WTC11 (cell line): ENCODE results near the gene MYLK. TPM values are rescaled to one million over a fixed set of nuclear protein-coding genes. Genes with fewer than 3 reads are reported as not detected.

Experiments used
- ATAC-seq: fragments of 200-7000 bp; cut with Tn5 transposase; 2 replicates; pipeline ENCODE4 v1.10.0; 2021; ENCODE audit warnings: mild to moderate bottlenecking, moderate library complexity
- CTCF ChIA-PET: fragments of 300-600 bp; sonication (Branson Sonifier 250); formaldehyde crosslinking; loops from one replicate; lab custom pipeline; 2021; ENCODE audit warnings: antibody characterized with exemption; lab: Charles Lee
- POLR2A ChIA-PET: fragments of 350-600 bp; sonication (Branson Sonifier 250); formaldehyde crosslinking; loops from one replicate; lab custom pipeline; 2021; ENCODE audit warnings: antibody characterized with exemption; lab: Charles Lee
- DNase-seq: peaks from one replicate; pipeline ENCODE4 v3.0.0; 2021; ENCODE audit warnings: low spot score
- H3K27ac Mint-ChIP-seq: 2 replicates; pipeline ENCODE4 v1.8.0; 2021; ENCODE audit warnings: mixed read lengths
- H3K27me3 Mint-ChIP-seq: 2 replicates; pipeline ENCODE4 v1.8.0; 2021; ENCODE audit warnings: low read depth, mild to moderate bottlenecking, moderate library complexity, mixed read lengths
- H3K36me3 Mint-ChIP-seq: 2 replicates; pipeline ENCODE4 v1.8.0; 2021; ENCODE audit warnings: mixed read lengths
- H3K4me1 Mint-ChIP-seq: 2 replicates; pipeline ENCODE4 v1.8.0; 2022; ENCODE audit warnings: mixed read lengths
- H3K4me3 Mint-ChIP-seq: 2 replicates; pipeline ENCODE4 v1.8.0; 2021; ENCODE audit warnings: mild to moderate bottlenecking, moderate library complexity, mixed read lengths
- H3K9me3 Mint-ChIP-seq: 2 replicates; pipeline ENCODE4 v1.8.0; 2021; ENCODE audit warnings: mixed read lengths
- IRF2 ChIP-seq: sonication (generic); formaldehyde crosslinking; IDR thresholded peaks from 2 replicates; pipeline ENCODE4 v1.8.0; 2022; ENCODE audit warnings: low read depth, missing genetic modification reagents, borderline replicate concordance
- NR3C1 ChIP-seq: sonication (generic); formaldehyde crosslinking; conservative IDR thresholded peaks from 2 replicates; pipeline ENCODE4 v1.8.1; 2023; ENCODE audit warnings: low read depth, mild to moderate bottlenecking, missing genetic modification reagents
- TEAD1 ChIP-seq: sonication (generic); formaldehyde crosslinking; IDR thresholded peaks from 2 replicates; pipeline ENCODE4 v1.8.0; 2022; ENCODE audit warnings: mild to moderate bottlenecking, missing genetic modification reagents
- ZNF138 ChIP-seq: sonication (generic); formaldehyde crosslinking; conservative IDR thresholded peaks from 2 replicates; pipeline ENCODE4 v1.8.1; 2022; ENCODE audit warnings: mild to moderate bottlenecking, moderate library complexity, missing genetic modification reagents
- total RNA-seq: library from RNA; stranded (reverse); gene quantifications from 3 replicates; pipeline ENCODE4 v1.2.3, GENCODE V29; 2021
- TF ChIP-seq, protein P1 (sequence below): sonication (generic); formaldehyde crosslinking; IDR thresholded peaks from 2 replicates; pipeline ENCODE4 v1.8.1; 2022; ENCODE audit warnings: mild to moderate bottlenecking, missing genetic modification reagents, moderate library complexity, borderline replicate concordance
- TF ChIP-seq, protein P2 (sequence below): sonication (generic); formaldehyde crosslinking; IDR thresholded peaks from 2 replicates; pipeline ENCODE4 v1.8.1; 2023; ENCODE audit warnings: mild to moderate bottlenecking, missing genetic modification reagents, moderate library complexity
- TF ChIP-seq, protein P3 (sequence below): fragments of 250-450 bp; sonication (Bioruptor Pico); IDR thresholded peaks from 2 replicates; pipeline ENCODE4 v1.9.0; 2021; ENCODE audit warnings: mild to moderate bottlenecking
- TF ChIP-seq, protein P4 (sequence below): sonication (generic); formaldehyde crosslinking; IDR thresholded peaks from 2 replicates; pipeline ENCODE4 v1.8.1; 2022; ENCODE audit warnings: mild to moderate bottlenecking, moderate library complexity, missing genetic modification reagents
- TF ChIP-seq, protein P5 (sequence below): fragments of 250-450 bp; sonication (Bioruptor Pico); IDR thresholded peaks from 2 replicates; pipeline ENCODE4 v1.8.0; 2021; ENCODE audit warnings: mild to moderate bottlenecking
- TF ChIP-seq, protein P6 (sequence below): fragments of 250-450 bp; sonication (Bioruptor Pico); IDR thresholded peaks from 2 replicates; pipeline ENCODE4 v1.9.0; 2021; ENCODE audit warnings: mild to moderate bottlenecking
- TF ChIP-seq, protein P7 (sequence below): sonication (generic); formaldehyde crosslinking; IDR thresholded peaks from 2 replicates; pipeline ENCODE4 v1.8.1; 2023; ENCODE audit warnings: mild to moderate bottlenecking, missing genetic modification reagents, moderate library complexity
- TF ChIP-seq, protein P8 (sequence below): fragments of 250-450 bp; sonication (Bioruptor Pico); conservative IDR thresholded peaks from 2 replicates; pipeline ENCODE4 v1.9.0; 2021; ENCODE audit warnings: mild to moderate bottlenecking

Gene MYLK
- total RNA-seq, 1 experiment from 2014 or later: 10.4 TPM

DNA sequence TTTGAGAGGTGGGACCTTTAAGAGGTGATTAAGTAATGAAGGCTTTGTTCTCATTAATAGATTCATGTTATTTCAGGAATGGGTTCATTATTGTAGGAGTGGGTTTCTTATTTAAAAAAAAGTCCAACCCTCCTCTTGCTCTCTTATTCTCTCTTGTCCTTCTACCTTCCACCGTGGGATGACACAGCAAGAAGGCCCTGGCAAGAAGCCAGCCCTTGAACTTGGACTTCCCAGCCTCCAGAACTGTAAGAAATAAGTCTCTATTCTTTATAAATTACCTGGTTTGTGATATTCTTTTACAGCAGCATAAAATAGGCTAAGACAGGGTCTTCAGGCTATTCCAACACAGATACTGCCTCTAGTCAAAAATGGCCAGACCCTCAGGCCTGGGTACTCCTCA is 62.2 kb downstream of the MYLK start:
- CTCF ChIA-PET: no interaction called here
- H3K9me3 Mint-ChIP-seq: peaks cover 31% of the 10 kb centered on the region
- TF ChIP-seq, protein P1, sequence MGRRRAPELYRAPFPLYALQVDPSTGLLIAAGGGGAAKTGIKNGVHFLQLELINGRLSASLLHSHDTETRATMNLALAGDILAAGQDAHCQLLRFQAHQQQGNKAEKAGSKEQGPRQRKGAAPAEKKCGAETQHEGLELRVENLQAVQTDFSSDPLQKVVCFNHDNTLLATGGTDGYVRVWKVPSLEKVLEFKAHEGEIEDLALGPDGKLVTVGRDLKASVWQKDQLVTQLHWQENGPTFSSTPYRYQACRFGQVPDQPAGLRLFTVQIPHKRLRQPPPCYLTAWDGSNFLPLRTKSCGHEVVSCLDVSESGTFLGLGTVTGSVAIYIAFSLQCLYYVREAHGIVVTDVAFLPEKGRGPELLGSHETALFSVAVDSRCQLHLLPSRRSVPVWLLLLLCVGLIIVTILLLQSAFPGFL (CRISPR knock-in tag): no peak
- TF ChIP-seq, protein P2, sequence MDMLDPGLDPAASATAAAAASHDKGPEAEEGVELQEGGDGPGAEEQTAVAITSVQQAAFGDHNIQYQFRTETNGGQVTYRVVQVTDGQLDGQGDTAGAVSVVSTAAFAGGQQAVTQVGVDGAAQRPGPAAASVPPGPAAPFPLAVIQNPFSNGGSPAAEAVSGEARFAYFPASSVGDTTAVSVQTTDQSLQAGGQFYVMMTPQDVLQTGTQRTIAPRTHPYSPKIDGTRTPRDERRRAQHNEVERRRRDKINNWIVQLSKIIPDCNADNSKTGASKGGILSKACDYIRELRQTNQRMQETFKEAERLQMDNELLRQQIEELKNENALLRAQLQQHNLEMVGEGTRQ: no peak
- TF ChIP-seq, protein P3, sequence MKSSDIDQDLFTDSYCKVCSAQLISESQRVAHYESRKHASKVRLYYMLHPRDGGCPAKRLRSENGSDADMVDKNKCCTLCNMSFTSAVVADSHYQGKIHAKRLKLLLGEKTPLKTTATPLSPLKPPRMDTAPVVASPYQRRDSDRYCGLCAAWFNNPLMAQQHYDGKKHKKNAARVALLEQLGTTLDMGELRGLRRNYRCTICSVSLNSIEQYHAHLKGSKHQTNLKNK: no peak
- TF ChIP-seq, protein P4, sequence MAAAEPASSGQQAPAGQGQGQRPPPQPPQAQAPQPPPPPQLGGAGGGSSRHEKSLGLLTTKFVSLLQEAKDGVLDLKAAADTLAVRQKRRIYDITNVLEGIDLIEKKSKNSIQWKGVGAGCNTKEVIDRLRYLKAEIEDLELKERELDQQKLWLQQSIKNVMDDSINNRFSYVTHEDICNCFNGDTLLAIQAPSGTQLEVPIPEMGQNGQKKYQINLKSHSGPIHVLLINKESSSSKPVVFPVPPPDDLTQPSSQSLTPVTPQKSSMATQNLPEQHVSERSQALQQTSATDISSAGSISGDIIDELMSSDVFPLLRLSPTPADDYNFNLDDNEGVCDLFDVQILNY (CRISPR knock-in tag): no peak
- TF ChIP-seq IRF2 (CRISPR knock-in tag): no peak
- TF ChIP-seq, protein P5, sequence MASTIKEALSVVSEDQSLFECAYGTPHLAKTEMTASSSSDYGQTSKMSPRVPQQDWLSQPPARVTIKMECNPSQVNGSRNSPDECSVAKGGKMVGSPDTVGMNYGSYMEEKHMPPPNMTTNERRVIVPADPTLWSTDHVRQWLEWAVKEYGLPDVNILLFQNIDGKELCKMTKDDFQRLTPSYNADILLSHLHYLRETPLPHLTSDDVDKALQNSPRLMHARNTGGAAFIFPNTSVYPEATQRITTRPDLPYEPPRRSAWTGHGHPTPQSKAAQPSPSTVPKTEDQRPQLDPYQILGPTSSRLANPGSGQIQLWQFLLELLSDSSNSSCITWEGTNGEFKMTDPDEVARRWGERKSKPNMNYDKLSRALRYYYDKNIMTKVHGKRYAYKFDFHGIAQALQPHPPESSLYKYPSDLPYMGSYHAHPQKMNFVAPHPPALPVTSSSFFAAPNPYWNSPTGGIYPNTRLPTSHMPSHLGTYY: no peak
- TF ChIP-seq TEAD1: no peak
- no peak for TF ChIP-seq ZNF138 (CRISPR knock-in tag)
- peaks cover 14% of the 10 kb centered on the region for H3K36me3 Mint-ChIP-seq
- DNase-seq (no peak), ATAC-seq (no peak)
- H3K4me3 Mint-ChIP-seq: no peak overlapping the region
- no peaks in the 10 kb centered on the region for H3K27me3 Mint-ChIP-seq
- H3K27ac Mint-ChIP-seq: no peak overlapping the region
- peaks cover 15% of the 10 kb centered on the region for H3K4me1 Mint-ChIP-seq
- POLR2A ChIA-PET: no interaction called here

DNA sequence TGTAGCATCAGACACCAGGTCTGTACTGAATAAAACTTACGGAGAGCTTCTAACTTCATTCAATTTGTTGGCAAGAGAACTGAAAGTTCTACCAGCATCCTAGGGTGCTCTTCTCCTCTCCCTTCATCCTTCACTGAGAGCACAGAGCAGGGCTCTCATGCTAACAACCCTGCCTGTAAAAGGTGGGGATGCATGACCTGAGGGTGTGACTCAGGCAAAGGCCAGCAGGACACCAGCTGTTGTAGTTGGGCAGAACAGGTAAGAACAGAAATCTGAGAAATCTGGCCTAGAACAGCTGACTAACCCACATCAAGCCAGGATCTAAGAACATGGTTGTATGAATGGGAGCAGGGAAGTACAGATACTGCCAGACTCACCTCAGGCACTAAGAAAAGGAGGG is 64.2 kb downstream of the MYLK start:
- ATAC-seq: no peak
- Mint-ChIP-seq H3K36me3 (peaks cover 9% of the 10 kb centered on the region), H3K4me1 (peaks cover 15% of the 10 kb centered on the region), H3K27me3 (no peaks in the 10 kb centered on the region), H3K9me3 (peaks cover 22% of the 10 kb centered on the region), H3K27ac (no peak overlapping the region), H3K4me3 (no peak overlapping the region)
- ChIA-PET CTCF (interaction anchor here (0.7 kb wide), 1 partner anchor 178 kb away, joined by 3 read pairs; no protein-coding TSS in a partner anchor), POLR2A (no interaction called here)
- DNase-seq: no peak
- no peak for TF ChIP-seq NR3C1
- TF ChIP-seq, protein P6, sequence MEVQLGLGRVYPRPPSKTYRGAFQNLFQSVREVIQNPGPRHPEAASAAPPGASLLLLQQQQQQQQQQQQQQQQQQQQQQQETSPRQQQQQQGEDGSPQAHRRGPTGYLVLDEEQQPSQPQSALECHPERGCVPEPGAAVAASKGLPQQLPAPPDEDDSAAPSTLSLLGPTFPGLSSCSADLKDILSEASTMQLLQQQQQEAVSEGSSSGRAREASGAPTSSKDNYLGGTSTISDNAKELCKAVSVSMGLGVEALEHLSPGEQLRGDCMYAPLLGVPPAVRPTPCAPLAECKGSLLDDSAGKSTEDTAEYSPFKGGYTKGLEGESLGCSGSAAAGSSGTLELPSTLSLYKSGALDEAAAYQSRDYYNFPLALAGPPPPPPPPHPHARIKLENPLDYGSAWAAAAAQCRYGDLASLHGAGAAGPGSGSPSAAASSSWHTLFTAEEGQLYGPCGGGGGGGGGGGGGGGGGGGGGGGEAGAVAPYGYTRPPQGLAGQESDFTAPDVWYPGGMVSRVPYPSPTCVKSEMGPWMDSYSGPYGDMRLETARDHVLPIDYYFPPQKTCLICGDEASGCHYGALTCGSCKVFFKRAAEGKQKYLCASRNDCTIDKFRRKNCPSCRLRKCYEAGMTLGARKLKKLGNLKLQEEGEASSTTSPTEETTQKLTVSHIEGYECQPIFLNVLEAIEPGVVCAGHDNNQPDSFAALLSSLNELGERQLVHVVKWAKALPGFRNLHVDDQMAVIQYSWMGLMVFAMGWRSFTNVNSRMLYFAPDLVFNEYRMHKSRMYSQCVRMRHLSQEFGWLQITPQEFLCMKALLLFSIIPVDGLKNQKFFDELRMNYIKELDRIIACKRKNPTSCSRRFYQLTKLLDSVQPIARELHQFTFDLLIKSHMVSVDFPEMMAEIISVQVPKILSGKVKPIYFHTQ (CRISPR knock-in tag): no peak
- TF ChIP-seq, protein P7, sequence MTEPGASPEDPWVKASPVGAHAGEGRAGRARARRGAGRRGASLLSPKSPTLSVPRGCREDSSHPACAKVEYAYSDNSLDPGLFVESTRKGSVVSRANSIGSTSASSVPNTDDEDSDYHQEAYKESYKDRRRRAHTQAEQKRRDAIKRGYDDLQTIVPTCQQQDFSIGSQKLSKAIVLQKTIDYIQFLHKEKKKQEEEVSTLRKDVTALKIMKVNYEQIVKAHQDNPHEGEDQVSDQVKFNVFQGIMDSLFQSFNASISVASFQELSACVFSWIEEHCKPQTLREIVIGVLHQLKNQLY (CRISPR knock-in tag): no peak
- TF ChIP-seq TEAD1: no peak
- TF ChIP-seq, protein P8, sequence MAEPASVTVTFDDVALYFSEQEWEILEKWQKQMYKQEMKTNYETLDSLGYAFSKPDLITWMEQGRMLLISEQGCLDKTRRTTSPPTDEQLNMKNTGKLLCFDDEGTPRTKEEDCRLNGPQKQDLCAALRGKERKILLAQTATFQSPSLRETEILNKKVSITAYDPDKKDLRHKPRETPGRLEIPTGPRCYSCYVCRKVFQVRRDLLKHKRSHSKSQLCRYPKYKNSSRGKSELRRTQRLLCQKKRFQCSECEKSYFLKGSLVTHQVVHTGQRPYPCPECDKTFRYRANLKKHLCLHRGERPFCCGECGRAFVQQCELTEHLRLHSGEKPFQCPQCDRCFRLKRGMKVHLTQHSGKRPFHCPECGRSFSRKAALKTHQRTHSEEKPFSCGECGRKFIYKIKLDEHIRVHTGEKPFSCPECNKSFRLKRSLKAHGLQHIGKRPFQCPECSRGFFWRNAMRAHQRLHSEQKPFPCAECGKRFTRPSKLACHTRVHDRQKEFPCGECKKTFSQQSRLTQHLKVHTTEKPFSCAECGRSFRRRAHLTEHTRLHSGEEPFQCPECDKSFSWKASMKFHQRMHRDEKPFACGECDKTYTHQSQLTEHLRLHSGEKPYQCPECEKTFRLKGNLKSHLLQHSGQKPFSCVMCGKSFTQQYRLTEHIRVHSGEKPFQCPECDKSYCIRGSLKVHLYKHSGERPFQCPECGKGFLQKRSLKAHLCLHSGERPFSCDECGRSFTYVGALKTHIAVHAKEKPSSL: no peak
